ENCODE results near the gene TNNC2. TPM values are rescaled to one million over a fixed set of nuclear protein-coding genes. Genes with fewer than 3 reads are reported as not detected.

TNNC2 gene
- total and polyA plus RNA-seq, 2 of the 13 experiments (the other 11 are each of a cell fraction or from before 2014, with no cell fraction given), result 1.8 to 4.7 TPM

GRCh38 chr20:45812157-45813005, 14.7 kb downstream of the TNNC2 start, which contains the start of gene UBE2C (continued):
- TF ChIP-seq TMF1 (CRISPR knock-in tag; IDR thresholded peaks at IDR 0.05; ENCODE audit: low read depth) (peak; percentile 95), ETV5 (CRISPR knock-in tag; IDR thresholded peaks at IDR 0.05; ENCODE audit: borderline replicate concordance) (no peak), ZNF574 (CRISPR knock-in tag; IDR thresholded peaks at IDR 0.05) (peak; percentile 50), CENPT (CRISPR knock-in tag; IDR thresholded peaks at IDR 0.05; ENCODE audit: low read depth) (0 out of 2 replicates have a peak, but pooled peaks have one; percentile 47), PPARG (CRISPR knock-in tag; conservative IDR thresholded peaks at IDR 0.05) (peak; percentile 35; the same call in 1 of the 2 replicates), SMARCE1 (IDR thresholded peaks at IDR 0.05; ENCODE audit: borderline replicate concordance) (no peak), SOX5 (CRISPR knock-in tag; IDR thresholded peaks at IDR 0.05; ENCODE audit: borderline replicate concordance) (no peak), CAMTA2 (CRISPR knock-in tag; IDR thresholded peaks at IDR 0.05; ENCODE audit: borderline replicate concordance) (no peak), ATF7-NPFF (CRISPR knock-in tag; IDR thresholded peaks at IDR 0.05; ENCODE audit: low read depth) (peak; percentile 95), ZMAT3 (CRISPR knock-in tag; conservative IDR thresholded peaks at IDR 0.05) (0 out of 2 replicates have a peak, but pooled peaks have one; percentile 70), ZNF660 (CRISPR knock-in tag; IDR thresholded peaks at IDR 0.05; ENCODE audit: borderline replicate concordance, low read depth) (no peak), THAP11 (CRISPR knock-in tag; IDR thresholded peaks at IDR 0.05) (0 out of 2 replicates have a peak, but pooled peaks have one; percentile 29), GPBP1L1 (CRISPR knock-in tag; IDR thresholded peaks at IDR 0.05) (no peak), ZNF782 (CRISPR knock-in tag; IDR thresholded peaks at IDR 0.05; ENCODE audit: borderline replicate concordance) (peak; percentile 22; the same call in 1 of the 2 replicates), EZH2 (conservative IDR thresholded peaks at IDR 0.05; ENCODE audit: low read depth, low read length) (no peak), RERE (CRISPR knock-in tag; IDR thresholded peaks at IDR 0.05; ENCODE audit: low read depth) (no peak), ZBTB37 (CRISPR knock-in tag; IDR thresholded peaks at IDR 0.05) (no peak), KDM5B (CRISPR knock-in tag; IDR thresholded peaks at IDR 0.05; ENCODE audit: borderline replicate concordance) (peak; percentile 54)
